GM12801 (cell line): Measurements from ENCODE around the gene PTAR1.

Source experiments
- TF ChIP-seq, protein P1 (sequence below): IDR thresholded peaks from one replicate; pipeline ENCODE4 v1.5.1; 2011; ENCODE audit warnings: control low read depth; ENCODE audit not compliant: insufficient read length; ENCODE audit errors: extremely low read depth

Gene PTAR1

DNA sequence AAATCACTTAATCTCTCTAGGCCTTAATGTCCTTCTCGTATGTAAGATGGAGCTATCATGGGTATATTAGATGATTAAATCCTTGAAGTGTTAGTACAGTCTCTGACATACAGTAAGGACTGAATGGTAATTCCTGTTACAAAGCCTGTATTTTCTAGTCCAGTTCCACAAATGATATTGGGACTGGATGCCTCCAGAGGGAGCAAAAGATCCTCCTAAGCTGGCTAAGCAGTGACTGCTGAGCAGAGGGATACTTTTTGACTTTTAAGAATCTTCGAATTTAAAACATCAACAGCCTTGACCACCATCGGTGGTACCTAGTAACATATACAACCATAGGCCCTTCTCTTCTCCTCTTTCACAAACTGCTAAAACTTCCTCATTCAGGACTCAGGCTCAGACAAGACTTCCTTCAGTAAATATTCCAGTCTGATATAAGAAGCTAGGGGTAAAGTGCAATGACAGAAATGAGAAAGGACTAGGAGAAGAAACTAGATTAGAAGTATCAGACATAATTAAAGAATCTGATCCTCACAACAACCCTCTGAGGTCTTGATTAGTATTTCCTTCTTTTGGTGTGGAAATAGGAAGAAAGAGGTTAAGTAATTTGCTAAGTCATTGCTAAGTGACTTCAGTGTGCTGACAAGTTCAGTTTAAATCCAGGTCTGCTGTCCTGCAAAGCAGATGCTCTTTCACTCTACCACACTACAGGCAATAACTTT lies 13.9 kb downstream of the PTAR1 start:
- TF ChIP-seq, protein P1, sequence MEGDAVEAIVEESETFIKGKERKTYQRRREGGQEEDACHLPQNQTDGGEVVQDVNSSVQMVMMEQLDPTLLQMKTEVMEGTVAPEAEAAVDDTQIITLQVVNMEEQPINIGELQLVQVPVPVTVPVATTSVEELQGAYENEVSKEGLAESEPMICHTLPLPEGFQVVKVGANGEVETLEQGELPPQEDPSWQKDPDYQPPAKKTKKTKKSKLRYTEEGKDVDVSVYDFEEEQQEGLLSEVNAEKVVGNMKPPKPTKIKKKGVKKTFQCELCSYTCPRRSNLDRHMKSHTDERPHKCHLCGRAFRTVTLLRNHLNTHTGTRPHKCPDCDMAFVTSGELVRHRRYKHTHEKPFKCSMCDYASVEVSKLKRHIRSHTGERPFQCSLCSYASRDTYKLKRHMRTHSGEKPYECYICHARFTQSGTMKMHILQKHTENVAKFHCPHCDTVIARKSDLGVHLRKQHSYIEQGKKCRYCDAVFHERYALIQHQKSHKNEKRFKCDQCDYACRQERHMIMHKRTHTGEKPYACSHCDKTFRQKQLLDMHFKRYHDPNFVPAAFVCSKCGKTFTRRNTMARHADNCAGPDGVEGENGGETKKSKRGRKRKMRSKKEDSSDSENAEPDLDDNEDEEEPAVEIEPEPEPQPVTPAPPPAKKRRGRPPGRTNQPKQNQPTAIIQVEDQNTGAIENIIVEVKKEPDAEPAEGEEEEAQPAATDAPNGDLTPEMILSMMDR, result no peak

DNA sequence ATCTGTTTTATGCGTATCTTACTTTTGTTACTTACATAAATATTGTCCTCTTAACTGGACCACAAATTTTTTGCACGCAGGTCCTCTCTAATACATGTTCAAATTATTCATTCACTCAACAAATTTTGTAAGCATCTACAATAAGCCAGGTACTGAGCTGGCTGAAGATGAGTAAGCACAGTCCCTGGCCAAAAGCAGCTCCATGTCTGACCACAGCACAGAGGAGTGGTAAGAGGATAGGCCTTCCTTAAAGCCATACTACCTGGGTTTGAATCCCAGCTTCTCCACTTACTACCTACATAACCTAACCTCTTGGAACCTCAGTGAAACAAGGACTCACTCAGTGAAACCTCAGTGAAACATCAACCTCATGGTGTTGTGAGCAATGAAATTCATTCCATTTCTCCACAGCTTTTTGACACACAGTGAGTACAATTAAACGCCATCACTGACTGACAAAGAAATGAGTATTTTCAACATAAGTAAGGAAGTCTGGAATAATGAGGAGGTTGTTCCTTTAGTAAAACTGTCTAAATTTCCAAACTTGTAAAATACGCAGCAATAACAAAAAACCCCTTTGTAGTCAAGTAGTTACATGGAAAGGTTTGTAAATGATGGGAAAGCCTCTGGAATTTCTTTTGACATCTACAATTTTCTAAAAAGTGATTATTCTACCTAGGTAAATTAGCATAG lies 15.0 kb downstream of the PTAR1 start:
- TF ChIP-seq, protein P1, result no peak

DNA sequence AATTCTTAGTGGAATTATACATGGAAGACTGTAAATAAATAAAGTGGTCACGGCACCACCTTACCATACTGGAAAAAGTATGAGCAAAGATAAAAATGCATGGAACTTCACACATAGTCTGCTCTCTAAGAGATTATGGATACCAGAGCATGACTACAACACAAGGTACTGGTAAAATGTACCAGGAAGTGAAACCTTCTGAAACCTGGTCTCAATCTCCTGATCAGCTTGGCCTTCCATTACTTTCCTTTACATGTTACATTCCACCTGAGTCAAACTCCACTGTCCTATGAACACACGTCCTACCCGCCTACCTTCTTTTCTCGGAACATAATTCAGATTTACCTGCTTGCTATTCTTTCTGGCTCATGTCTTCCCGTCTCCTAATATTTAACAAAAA lies 15.9 kb downstream of the PTAR1 start:
- TF ChIP-seq, protein P1, result no peak

DNA sequence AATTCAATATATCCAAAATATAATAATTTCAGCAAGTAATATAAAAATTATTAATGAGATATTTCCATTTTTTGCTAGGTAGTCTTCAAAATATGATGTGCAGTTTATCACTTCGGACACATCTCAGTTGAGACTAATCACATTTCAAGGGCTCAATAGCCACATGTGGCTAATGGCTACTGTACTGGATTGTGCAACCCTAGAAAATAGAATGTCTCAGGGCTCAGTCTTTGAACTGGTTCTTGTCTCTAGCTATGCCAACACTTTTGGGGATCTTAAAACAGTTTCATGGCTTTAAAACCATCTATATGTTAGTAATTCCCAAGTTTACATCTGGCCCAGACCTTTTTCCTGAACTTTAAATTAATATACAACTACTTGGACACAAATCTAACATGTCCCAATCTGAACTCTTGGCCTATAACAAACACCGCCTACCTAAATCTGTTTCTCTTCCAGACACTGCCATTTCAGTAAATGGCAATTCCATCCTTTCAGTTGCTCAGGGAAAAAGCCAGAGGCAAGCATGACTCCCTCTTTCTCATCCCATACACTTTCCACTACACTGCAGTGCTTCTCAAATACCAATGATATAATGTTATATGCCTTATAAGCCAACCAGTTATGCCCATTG lies 18.8 kb downstream of the PTAR1 start:
- TF ChIP-seq, protein P1, result no peak

DNA sequence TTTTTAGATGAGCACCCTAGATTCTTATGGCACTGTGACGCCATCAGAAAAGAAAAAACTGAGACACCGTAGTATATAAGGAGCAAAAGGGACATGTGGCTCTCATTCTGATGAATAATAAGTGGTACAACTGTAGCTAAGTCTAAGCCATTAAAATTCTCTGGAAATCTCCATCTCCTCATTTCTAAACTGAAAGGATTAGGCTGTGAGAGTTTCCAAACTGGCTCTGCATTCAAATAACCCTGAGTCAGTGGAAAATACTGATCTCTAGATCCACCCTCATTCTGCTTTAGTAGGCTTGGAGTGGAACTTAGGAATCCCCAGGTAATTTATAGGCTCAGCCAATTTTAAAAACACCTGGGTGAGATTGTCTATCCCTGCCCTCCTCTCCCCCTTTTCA lies 28.5 kb downstream of the PTAR1 start:
- TF ChIP-seq, protein P1, result no peak

DNA sequence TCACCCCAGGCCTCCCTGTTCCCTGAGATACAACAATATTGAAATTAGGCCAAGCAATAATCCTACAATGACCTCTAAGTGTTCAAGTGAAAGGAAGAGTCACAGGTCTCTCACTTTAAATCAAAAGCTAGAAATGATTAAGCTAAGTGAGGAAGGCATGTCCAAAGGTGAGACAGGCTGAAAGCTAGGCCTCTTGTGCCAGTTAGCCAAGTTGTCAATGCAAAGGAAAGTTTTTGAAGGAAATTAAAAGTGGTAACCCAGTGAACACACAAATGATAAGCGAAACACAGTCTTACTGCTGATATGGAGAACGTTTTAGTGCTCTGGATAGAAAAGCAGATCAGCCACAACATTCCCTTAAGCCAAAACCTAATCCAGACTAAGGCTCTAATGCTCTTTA lies 39.8 kb downstream of the PTAR1 start:
- TF ChIP-seq, protein P1, result no peak

DNA sequence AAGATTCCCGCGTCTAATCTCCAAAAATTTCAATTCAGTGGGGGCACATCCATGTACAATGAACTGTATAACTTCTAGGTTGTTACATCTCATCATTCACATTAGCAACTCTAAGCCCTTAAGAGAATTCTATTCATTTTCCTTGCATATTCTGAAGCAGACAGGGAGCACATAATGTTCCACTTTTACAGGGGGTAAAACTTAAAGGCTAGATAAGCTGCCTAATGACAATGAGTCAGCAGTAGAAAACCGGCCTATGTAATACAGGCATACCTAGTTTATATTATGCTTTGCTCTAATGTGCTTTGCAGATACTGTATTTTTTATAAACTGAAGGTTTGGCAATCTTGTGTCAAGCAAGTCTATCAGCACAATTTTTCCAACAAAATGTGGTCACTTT lies 40.4 kb downstream of the PTAR1 start:
- TF ChIP-seq, protein P1, result no peak
